ENCODE results near the gene KCNIP4. TPM values are rescaled to one million over a fixed set of nuclear protein-coding genes. Genes with fewer than 3 reads are reported as not detected.

The KCNIP4 gene
- total and polyA plus RNA-seq, 9 of the 15 experiments (the other 6 are each of a cell fraction or from before 2014, with no cell fraction given), result 0.25 to 0.41 TPM; not detected in 7

- Histone ChIP-seq H3K4me2 (ENCODE audit: insufficient read depth, low read length) (no peak overlapping the region), H3K4me3 (no peak overlapping the region), H3K9me1 (ENCODE audit: control insufficient read depth, insufficient read depth, low read length) (no peaks in the 10 kb centered on the region), H4K20me1 (replicated peaks; ENCODE audit: control insufficient read depth, insufficient read depth, low read length) (no peaks in the 10 kb centered on the region), H3K9me3 (replicated peaks; ENCODE audit: control insufficient read depth, insufficient read depth, low read depth, low read length) (no peaks in the 10 kb centered on the region), H3K27ac (ENCODE audit: extremely low read depth, low read depth, low read length) (no peak overlapping the region), H3K9ac (ENCODE audit: insufficient read depth in 1 of 2, low read depth in 2 of 2, low read length in 2 of 2) (no peak overlapping the region), H3K4me1 (replicated peaks in 1 of 2; ENCODE audit: control insufficient read depth in 2 of 2, insufficient read depth in 2 of 2, low read length in 2 of 2) (no peaks in the 10 kb centered on the region), H3K79me2 (ENCODE audit: control insufficient read depth, insufficient read depth, low read length) (no peaks in the 10 kb centered on the region), H3K36me3 (ENCODE audit: control insufficient read depth, insufficient read depth, low read length) (no peaks in the 10 kb centered on the region), H3K27me3 (ENCODE audit: control insufficient read depth in 2 of 2, insufficient read depth in 2 of 2, low read length in 2 of 2) (no peaks in the 10 kb centered on the region), H2AFZ (ENCODE audit: low read depth, low read length) (no peak overlapping the region)
- CTCF ChIA-PET (ENCODE audit: low intra/inter-chr PET ratio), result no interaction called here
- no peak for ATAC-seq
- POLR2A ChIA-PET, result no interaction called here
- in situ Hi-C loops (cut with MboI), result no loop called here
- DNase-seq (ENCODE audit: extremely low read depth in 1 of 4, low spot score in 3 of 4), result no peak
- intact Hi-C loops (cut with micrococcal nuclease), result no loop called here
- no TSS peak for BruUV-seq (replicated peaks)
- FAIRE-seq, result no peak
- WGBS (ENCODE audit: insufficient coverage, low coverage, missing lambda C conversion rate), result 13% methylated on average over 1 of the region's 1 CpG
- TF ChIP-seq SOX6 (IDR thresholded peaks at IDR 0.05) (no peak), CEBPG (CRISPR knock-in tag; IDR thresholded peaks at IDR 0.05) (no peak), CEBPG (tag; conservative IDR thresholded peaks at IDR 0.05 in 1 of 2, IDR thresholded peaks at IDR 0.05 in 1 of 2) (no peak), NFATC3 (IDR thresholded peaks at IDR 0.05) (no peak), ZNF140 (CRISPR knock-in tag; IDR thresholded peaks at IDR 0.05) (no peak), HMG20A (CRISPR knock-in tag; conservative IDR thresholded peaks at IDR 0.05) (no peak), GATA2 (CRISPR knock-in tag; IDR thresholded peaks at IDR 0.05) (no peak), PHB2 (IDR thresholded peaks at IDR 0.05; ENCODE audit: low read depth) (no peak), ARHGAP35 (IDR thresholded peaks at IDR 0.05; ENCODE audit: partially characterized antibody) (no peak), BRF1 (IDR thresholded peaks at IDR 0.05; ENCODE audit: borderline replicate concordance, extremely low read depth, insufficient read length) (no peak), ZNF324 (CRISPR knock-in tag; IDR thresholded peaks at IDR 0.05) (no peak)
- TF ChIP-seq, protein P1, sequence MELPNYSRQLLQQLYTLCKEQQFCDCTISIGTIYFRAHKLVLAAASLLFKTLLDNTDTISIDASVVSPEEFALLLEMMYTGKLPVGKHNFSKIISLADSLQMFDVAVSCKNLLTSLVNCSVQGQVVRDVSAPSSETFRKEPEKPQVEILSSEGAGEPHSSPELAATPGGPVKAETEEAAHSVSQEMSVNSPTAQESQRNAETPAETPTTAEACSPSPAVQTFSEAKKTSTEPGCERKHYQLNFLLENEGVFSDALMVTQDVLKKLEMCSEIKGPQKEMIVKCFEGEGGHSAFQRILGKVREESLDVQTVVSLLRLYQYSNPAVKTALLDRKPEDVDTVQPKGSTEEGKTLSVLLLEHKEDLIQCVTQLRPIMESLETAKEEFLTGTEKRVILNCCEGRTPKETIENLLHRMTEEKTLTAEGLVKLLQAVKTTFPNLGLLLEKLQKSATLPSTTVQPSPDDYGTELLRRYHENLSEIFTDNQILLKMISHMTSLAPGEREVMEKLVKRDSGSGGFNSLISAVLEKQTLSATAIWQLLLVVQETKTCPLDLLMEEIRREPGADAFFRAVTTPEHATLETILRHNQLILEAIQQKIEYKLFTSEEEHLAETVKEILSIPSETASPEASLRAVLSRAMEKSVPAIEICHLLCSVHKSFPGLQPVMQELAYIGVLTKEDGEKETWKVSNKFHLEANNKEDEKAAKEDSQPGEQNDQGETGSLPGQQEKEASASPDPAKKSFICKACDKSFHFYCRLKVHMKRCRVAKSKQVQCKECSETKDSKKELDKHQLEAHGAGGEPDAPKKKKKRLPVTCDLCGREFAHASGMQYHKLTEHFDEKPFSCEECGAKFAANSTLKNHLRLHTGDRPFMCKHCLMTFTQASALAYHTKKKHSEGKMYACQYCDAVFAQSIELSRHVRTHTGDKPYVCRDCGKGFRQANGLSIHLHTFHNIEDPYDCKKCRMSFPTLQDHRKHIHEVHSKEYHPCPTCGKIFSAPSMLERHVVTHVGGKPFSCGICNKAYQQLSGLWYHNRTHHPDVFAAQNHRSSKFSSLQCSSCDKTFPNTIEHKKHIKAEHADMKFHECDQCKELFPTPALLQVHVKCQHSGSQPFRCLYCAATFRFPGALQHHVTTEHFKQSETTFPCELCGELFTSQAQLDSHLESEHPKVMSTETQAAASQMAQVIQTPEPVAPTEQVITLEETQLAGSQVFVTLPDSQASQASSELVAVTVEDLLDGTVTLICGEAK (IDR thresholded peaks at IDR 0.05), result no peak
- TF ChIP-seq, protein P1 (CRISPR knock-in tag; IDR thresholded peaks at IDR 0.05), result no peak
- TF ChIP-seq, protein P2, sequence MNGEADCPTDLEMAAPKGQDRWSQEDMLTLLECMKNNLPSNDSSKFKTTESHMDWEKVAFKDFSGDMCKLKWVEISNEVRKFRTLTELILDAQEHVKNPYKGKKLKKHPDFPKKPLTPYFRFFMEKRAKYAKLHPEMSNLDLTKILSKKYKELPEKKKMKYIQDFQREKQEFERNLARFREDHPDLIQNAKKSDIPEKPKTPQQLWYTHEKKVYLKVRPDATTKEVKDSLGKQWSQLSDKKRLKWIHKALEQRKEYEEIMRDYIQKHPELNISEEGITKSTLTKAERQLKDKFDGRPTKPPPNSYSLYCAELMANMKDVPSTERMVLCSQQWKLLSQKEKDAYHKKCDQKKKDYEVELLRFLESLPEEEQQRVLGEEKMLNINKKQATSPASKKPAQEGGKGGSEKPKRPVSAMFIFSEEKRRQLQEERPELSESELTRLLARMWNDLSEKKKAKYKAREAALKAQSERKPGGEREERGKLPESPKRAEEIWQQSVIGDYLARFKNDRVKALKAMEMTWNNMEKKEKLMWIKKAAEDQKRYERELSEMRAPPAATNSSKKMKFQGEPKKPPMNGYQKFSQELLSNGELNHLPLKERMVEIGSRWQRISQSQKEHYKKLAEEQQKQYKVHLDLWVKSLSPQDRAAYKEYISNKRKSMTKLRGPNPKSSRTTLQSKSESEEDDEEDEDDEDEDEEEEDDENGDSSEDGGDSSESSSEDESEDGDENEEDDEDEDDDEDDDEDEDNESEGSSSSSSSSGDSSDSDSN (IDR thresholded peaks at IDR 0.05; ENCODE audit: borderline replicate concordance in 1 of 2, low read depth in 2 of 2, low read length in 2 of 2), result no peak
Observed at GRCh38 chr4:21454831-21455230, 493.7 kb downstream of the KCNIP4 start.
